Mesendoderm (in vitro differentiated cells): ENCODE data around the gene TFAP2A.
A peak's percentile ranks its signal among the peaks of the same experiment; 100 is the strongest.

Source experiments
- DNase-seq: peaks from one replicate; pipeline ENCODE4 v3.0.0; 2013
- H2AK5ac ChIP-seq: 2 replicates; pipeline ENCODE4 v1.6.1; 2013; ENCODE audit warnings: low read length, inconsistent platforms
- H2BK120ac ChIP-seq: 2 replicates; pipeline ENCODE4 v1.6.1; 2013; ENCODE audit warnings: low read depth, mild to moderate bottlenecking, low read length, moderate library complexity, mixed read lengths
- H2BK15ac ChIP-seq: replicated peaks from 2 replicates; pipeline ENCODE4 v1.6.1; 2013; ENCODE audit warnings: low read depth, mild to moderate bottlenecking, moderate library complexity
- H2BK5ac ChIP-seq: 2 replicates; pipeline ENCODE4 v1.6.1; 2013; ENCODE audit warnings: low read length, inconsistent platforms
- H3K18ac ChIP-seq: 2 replicates; pipeline ENCODE4 v1.6.1; 2013; ENCODE audit warnings: mild to moderate bottlenecking, low read length, mixed read lengths
- H3K23ac ChIP-seq: one replicate; pipeline ENCODE4 v1.6.1; 2013; ENCODE audit warnings: low read length
- H3K27ac ChIP-seq: 2 replicates; pipeline ENCODE4 v1.5.1; 2013; ENCODE audit warnings: low read depth, mild to moderate bottlenecking, inconsistent platforms, low read length, moderate library complexity
- H3K27me3 ChIP-seq: 2 replicates; pipeline ENCODE4 v1.6.1; 2013; ENCODE audit warnings: low read length, control low read depth, mild to moderate bottlenecking, inconsistent platforms; ENCODE audit not compliant: insufficient read depth, poor library complexity
- H3K36me3 ChIP-seq: 2 replicates; pipeline ENCODE4 v1.6.1; 2013; ENCODE audit warnings: low read length, inconsistent platforms; ENCODE audit not compliant: control insufficient read depth, insufficient read depth
- H3K4ac ChIP-seq: one replicate; pipeline ENCODE4 v1.6.1; 2013; ENCODE audit warnings: low read depth, mild to moderate bottlenecking, low read length, moderate library complexity
- H3K4me1 ChIP-seq: 2 replicates; pipeline ENCODE4 v1.6.1; 2013; ENCODE audit warnings: low read depth, low read length, inconsistent platforms; ENCODE audit not compliant: control insufficient read depth
- H3K4me2 ChIP-seq: 2 replicates; pipeline ENCODE4 v1.6.1; 2013; ENCODE audit warnings: low read length
- H3K4me3 ChIP-seq: 2 replicates; pipeline ENCODE4 v1.5.1; 2013; ENCODE audit warnings: mild to moderate bottlenecking, low read length
- H3K56ac ChIP-seq: one replicate; pipeline ENCODE4 v1.6.1; 2013; ENCODE audit warnings: low read length
- H3K79me1 ChIP-seq: 2 replicates; pipeline ENCODE4 v1.6.1; 2013; ENCODE audit warnings: low read length, inconsistent platforms
- H3K79me2 ChIP-seq: 2 replicates; pipeline ENCODE4 v1.6.1; 2013; ENCODE audit warnings: mild to moderate bottlenecking, low read length; ENCODE audit not compliant: control insufficient read depth, insufficient read depth
- H3K9ac ChIP-seq: 2 replicates; pipeline ENCODE4 v1.6.1; 2013; ENCODE audit warnings: low read length, inconsistent platforms
- H4K5ac ChIP-seq: one replicate; pipeline ENCODE4 v1.6.1; 2013; ENCODE audit warnings: low read length
- H4K8ac ChIP-seq: one replicate; pipeline ENCODE4 v1.6.1; 2013; ENCODE audit warnings: low read depth, mild to moderate bottlenecking, control low read depth, low read length, moderate library complexity
- WGBS: extraction: QIAGEN DNeasy Blood & Tissue Kit; methylation state at CpG from one replicate; pipeline ENCODE4 v1.1.7; 2013; ENCODE audit warnings: low lambda C conversion rate, missing lambda C conversion rate; ENCODE audit not compliant: insufficient coverage; ENCODE audit errors: extremely low coverage; 5-methylcytosine and 5-hydroxymethylcytosine counted together

TFAP2A gene

DNA sequence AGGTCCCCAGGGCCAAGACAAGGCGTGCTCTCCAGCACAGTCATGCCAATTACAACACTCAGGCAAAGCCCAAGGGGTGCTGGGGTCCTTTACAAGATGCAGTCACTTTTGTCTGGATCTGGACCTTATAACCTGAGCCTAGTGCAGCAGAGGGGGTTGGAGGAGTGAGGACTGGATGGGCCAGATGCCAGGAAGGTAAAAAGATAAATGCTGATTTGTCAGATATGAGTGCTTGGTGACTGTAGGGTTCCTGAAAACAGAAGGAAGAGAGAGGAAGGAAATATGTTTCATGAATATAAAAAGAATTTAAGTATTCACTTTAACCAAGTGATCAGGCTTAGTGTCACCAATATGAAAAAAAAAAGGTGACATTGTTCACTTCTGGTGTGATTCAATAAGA lies 43.4 kb upstream of the TFAP2A start:
- H3K79me2 ChIP-seq: no peaks in the 10 kb centered on the region
- no peak overlapping the region for H2BK120ac ChIP-seq
- H2BK5ac ChIP-seq: no peak overlapping the region
- H3K27me3 ChIP-seq: no peaks in the 10 kb centered on the region
- H3K4me2 ChIP-seq: no peak overlapping the region
- no peak overlapping the region for H3K18ac ChIP-seq
- no peak overlapping the region for H4K8ac ChIP-seq
- no peak for DNase-seq
- no peak overlapping the region for H2AK5ac ChIP-seq
- H3K27ac ChIP-seq: no peak overlapping the region
- H3K79me1 ChIP-seq: no peaks in the 10 kb centered on the region
- no peak overlapping the region for H3K56ac ChIP-seq
- no peak overlapping the region for H3K4ac ChIP-seq
- H3K9ac ChIP-seq: no peak overlapping the region
- H3K23ac ChIP-seq: no peak overlapping the region
- H2BK15ac ChIP-seq: no peak overlapping the region
- H4K5ac ChIP-seq: no peak overlapping the region
- no peak overlapping the region for H3K4me3 ChIP-seq
- H3K4me1 ChIP-seq: no peaks in the 10 kb centered on the region
- H3K36me3 ChIP-seq: no peaks in the 10 kb centered on the region
- no CpG with 5 or more reads among the region's 1 CpG for WGBS

DNA sequence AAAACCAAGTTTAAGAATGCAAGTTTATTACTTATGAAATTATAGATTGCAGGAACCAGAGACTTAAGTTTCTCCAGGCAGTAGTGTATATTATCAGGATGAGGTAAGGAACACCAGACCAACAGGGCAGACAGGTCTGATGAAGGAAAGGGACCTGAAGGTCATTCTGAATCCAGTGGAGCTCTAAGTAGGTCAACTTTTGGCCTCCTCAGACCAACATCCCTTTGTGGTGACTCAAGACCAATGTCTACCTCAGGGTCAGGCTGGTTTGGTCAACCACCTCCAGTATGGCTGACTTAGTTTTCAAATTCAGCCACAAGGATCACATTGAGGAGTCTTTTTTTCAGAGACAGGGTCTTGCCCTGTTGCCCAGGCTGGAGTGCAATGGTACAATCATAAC lies 38.7 kb upstream of the TFAP2A start:
- Histone ChIP-seq H3K36me3 (no peaks in the 10 kb centered on the region), H4K8ac (no peak overlapping the region), H3K27ac (no peak overlapping the region), H3K4ac (no peak overlapping the region), H2BK5ac (no peak overlapping the region), H3K79me2 (no peaks in the 10 kb centered on the region), H3K56ac (no peak overlapping the region), H2BK15ac (no peak overlapping the region), H3K18ac (no peak overlapping the region), H2AK5ac (no peak overlapping the region), H3K27me3 (no peaks in the 10 kb centered on the region), H2BK120ac (no peak overlapping the region), H3K79me1 (no peaks in the 10 kb centered on the region), H4K5ac (no peak overlapping the region), H3K4me3 (no peak overlapping the region), H3K23ac (no peak overlapping the region), H3K4me1 (no peaks in the 10 kb centered on the region), H3K4me2 (no peak overlapping the region), H3K9ac (no peak overlapping the region)
- DNase-seq: no peak

DNA sequence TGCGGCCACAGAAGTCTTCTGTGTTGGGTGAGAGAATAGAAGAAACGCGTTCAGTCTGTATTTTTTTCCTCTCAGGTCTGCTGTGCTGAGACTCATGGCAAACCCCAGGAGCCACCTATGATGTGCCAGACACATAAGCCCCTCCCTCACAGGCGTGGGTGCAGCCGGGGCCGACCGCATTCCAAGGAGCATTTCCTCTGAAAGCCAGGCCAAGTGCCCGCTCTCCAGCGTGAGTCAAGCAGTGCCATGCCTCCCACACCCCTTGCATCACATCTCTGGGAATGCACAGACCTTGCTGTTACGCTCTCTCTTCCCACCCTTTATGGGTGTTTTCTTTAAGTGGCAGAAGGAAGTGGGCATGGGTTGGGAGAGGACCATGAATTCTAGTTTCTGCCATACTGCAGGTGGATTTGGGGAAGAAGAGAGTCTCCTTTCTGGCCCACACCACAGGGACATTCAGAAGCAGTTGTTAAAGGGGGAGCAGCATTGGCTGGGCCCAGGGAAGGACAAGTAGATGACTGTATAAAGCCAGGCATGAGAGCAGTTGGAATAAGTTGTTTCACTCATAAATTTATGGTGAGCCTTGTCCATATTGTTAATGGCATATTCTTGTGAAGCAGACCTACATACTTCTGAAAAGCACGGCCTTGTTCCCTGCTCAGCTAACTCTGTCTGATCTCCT lies 37.1 kb upstream of the TFAP2A start:
- Histone ChIP-seq H3K18ac (no peak overlapping the region), H4K5ac (no peak overlapping the region), H3K4me3 (no peak overlapping the region), H3K23ac (no peak overlapping the region), H3K79me1 (no peaks in the 10 kb centered on the region), H2BK120ac (no peak overlapping the region), H2BK15ac (no peak overlapping the region), H3K4me1 (no peaks in the 10 kb centered on the region), H2AK5ac (no peak overlapping the region), H3K9ac (no peak overlapping the region), H3K56ac (no peak overlapping the region), H2BK5ac (no peak overlapping the region), H3K79me2 (no peaks in the 10 kb centered on the region), H3K27ac (no peak overlapping the region), H3K36me3 (no peaks in the 10 kb centered on the region), H3K4ac (no peak overlapping the region), H4K8ac (no peak overlapping the region), H3K27me3 (no peaks in the 10 kb centered on the region), H3K4me2 (no peak overlapping the region)
- WGBS: no CpG with 5 or more reads among the region's 11 CpGs
- peak; percentile 44 for DNase-seq

DNA sequence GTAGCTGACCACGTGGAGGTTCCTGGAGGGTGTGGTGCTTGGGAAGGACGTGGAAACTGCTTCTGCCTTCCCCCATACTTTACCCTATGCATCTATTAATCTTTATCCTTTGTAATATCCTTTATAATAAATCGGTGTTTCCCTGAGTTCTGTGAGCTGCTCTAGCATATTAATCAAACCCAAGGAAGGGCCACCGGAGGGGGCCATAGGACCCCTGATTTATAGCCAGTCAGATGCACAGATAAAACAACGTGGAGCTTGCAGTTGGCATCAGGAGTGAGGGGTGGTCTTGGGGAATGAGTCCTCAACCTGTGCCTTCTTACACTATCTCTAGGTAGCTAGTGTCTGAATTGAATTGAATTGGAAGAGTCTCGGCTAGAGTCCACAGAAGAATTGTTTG lies 36.5 kb upstream of the TFAP2A start:
- H3K79me2 ChIP-seq: no peaks in the 10 kb centered on the region
- no peak overlapping the region for H3K18ac ChIP-seq
- no peaks in the 10 kb centered on the region for H3K4me1 ChIP-seq
- no peak overlapping the region for H2BK5ac ChIP-seq
- no peak overlapping the region for H3K9ac ChIP-seq
- H4K5ac ChIP-seq: no peak overlapping the region
- no peaks in the 10 kb centered on the region for H3K36me3 ChIP-seq
- no peak overlapping the region for H3K23ac ChIP-seq
- no peaks in the 10 kb centered on the region for H3K79me1 ChIP-seq
- H3K56ac ChIP-seq: no peak overlapping the region
- no peak overlapping the region for H3K27ac ChIP-seq
- WGBS: no CpG with 5 or more reads among the region's 6 CpGs
- no peak overlapping the region for H4K8ac ChIP-seq
- H2BK120ac ChIP-seq: no peak overlapping the region
- no peak for DNase-seq
- H3K4ac ChIP-seq: no peak overlapping the region
- H2BK15ac ChIP-seq: no peak overlapping the region
- no peak overlapping the region for H3K4me2 ChIP-seq
- no peak overlapping the region for H2AK5ac ChIP-seq
- H3K27me3 ChIP-seq: no peaks in the 10 kb centered on the region
- H3K4me3 ChIP-seq: no peak overlapping the region

DNA sequence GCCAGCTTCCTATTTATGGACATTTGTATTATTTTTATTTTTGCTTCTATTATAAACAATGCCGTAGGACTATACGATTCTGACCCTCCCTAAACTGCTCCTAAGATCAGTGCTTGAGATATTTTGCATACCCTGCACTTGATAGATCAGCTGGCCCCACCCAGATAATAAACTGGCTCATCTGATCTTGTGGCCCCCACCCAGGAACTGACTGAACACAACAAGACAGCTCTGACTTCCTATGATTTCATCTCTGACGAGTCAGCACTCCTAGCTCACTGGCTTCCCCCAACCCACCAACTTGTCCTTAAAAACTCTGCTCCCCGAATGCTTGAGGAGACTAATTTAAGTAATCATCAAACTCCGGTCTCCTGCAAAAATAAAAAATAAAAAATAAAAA lies 34.9 kb upstream of the TFAP2A start:
- Histone ChIP-seq H3K36me3 (no peaks in the 10 kb centered on the region), H3K56ac (no peak overlapping the region), H3K79me1 (no peaks in the 10 kb centered on the region)

DNA sequence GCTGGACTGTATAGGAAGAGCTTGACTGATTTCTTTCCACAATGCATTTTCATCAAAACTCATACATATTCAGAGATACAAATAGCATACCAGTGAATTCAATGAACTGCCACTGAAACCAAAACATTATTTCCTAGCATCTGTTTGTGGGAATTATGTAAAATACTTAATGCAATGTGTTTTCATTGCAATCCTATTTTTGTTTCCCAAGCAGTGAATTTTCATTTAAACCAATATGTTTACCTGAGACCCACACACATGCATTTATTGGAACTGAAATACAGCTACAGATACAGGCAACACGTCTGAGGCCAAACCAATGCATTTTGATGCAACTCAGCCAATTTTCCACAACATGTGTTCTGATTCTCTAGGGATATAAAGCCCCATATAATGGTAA lies 33.2 kb upstream of the TFAP2A start:
- no peak overlapping the region for H2BK5ac ChIP-seq
- H3K23ac ChIP-seq: no peak overlapping the region
- H3K79me1 ChIP-seq: no peaks in the 10 kb centered on the region
- DNase-seq: no peak
- H4K8ac ChIP-seq: no peak overlapping the region
- H3K4me2 ChIP-seq: no peak overlapping the region
- no peak overlapping the region for H3K4ac ChIP-seq
- H3K56ac ChIP-seq: no peak overlapping the region
- no peak overlapping the region for H3K18ac ChIP-seq
- no peaks in the 10 kb centered on the region for H3K79me2 ChIP-seq
- no peaks in the 10 kb centered on the region for H3K27me3 ChIP-seq
- H2BK120ac ChIP-seq: no peak overlapping the region
- H3K4me1 ChIP-seq: no peaks in the 10 kb centered on the region
- WGBS: no CpG with 5 or more reads among the region's 1 CpG
- H4K5ac ChIP-seq: no peak overlapping the region
- no peak overlapping the region for H3K9ac ChIP-seq
- H2BK15ac ChIP-seq: no peak overlapping the region
- no peak overlapping the region for H2AK5ac ChIP-seq
- H3K36me3 ChIP-seq: no peaks in the 10 kb centered on the region
- H3K27ac ChIP-seq: no peak overlapping the region
- H3K4me3 ChIP-seq: no peak overlapping the region

More for the DNA sequence above, 34.9 kb upstream of the TFAP2A start:
- Histone ChIP-seq H3K27ac (no peak overlapping the region), H3K23ac (no peak overlapping the region), H3K4ac (no peak overlapping the region), H3K27me3 (no peaks in the 10 kb centered on the region), H2BK15ac (no peak overlapping the region), H2AK5ac (no peak overlapping the region), H3K9ac (no peak overlapping the region), H3K4me1 (no peaks in the 10 kb centered on the region), H3K79me2 (no peaks in the 10 kb centered on the region), H4K8ac (no peak overlapping the region), H3K4me2 (no peak overlapping the region), H3K4me3 (no peak overlapping the region), H4K5ac (no peak overlapping the region), H2BK5ac (no peak overlapping the region), H2BK120ac (no peak overlapping the region), H3K18ac (no peak overlapping the region)
- WGBS: no CpG with 5 or more reads among the region's 5 CpGs
- no peak for DNase-seq
